Measurements from ENCODE around the gene PARD3B.

The PARD3B gene

DNA sequence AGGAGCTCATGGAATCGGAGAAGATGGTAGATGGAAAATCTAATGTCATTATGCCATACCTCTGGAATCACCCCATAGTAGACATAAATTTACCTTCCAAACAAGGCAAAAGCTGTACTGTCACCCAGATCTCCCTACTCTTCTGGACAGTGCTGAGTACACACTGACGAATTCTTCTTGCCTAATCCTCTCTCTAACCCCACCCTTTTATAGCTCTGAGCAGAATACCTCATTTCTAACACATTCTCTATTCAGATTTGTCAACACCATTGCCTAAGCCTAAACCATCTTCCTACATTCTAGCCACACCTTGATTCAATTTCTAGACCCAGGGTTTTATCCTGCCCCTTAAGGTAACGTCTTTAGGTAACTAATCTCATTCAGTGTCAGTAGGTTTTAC, 816.0 kb downstream of the PARD3B start:
- TF ChIP-seq, protein P1, sequence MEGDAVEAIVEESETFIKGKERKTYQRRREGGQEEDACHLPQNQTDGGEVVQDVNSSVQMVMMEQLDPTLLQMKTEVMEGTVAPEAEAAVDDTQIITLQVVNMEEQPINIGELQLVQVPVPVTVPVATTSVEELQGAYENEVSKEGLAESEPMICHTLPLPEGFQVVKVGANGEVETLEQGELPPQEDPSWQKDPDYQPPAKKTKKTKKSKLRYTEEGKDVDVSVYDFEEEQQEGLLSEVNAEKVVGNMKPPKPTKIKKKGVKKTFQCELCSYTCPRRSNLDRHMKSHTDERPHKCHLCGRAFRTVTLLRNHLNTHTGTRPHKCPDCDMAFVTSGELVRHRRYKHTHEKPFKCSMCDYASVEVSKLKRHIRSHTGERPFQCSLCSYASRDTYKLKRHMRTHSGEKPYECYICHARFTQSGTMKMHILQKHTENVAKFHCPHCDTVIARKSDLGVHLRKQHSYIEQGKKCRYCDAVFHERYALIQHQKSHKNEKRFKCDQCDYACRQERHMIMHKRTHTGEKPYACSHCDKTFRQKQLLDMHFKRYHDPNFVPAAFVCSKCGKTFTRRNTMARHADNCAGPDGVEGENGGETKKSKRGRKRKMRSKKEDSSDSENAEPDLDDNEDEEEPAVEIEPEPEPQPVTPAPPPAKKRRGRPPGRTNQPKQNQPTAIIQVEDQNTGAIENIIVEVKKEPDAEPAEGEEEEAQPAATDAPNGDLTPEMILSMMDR (IDR thresholded peaks at IDR 0.05; ENCODE audit: borderline replicate concordance, control extremely low read depth, extremely low read depth, insufficient read depth, missing control alignments), result no peak
- DNase-seq (ENCODE audit: low spot score), result no peak
- in situ Hi-C loops (cut with MboI; ENCODE audit: low sequenced_read_pairs, unreplicated experiment), result no loop called here

DNA sequence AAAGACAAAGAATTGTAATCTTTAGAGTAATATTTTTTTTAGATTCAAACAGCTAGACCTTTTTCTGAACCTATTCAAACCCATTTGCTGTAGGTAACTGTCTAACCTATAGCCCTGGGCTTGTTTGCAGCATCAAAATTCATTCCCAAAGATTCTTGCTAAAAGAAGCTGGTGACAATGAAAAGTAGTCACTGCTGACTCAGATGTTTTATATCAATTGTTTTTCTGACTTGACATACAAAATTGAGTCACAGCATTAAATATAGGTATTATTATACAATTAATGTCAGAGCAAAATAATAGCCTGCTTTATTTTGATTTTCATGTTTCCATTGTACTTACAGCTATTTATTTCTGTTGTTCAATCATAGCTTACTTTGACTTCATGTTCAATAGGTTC, 816.7 kb downstream of the PARD3B start:
- in situ Hi-C loops (cut with MboI; ENCODE audit: low sequenced_read_pairs, unreplicated experiment), result no loop called here
- no peak for DNase-seq (ENCODE audit: low spot score)
- TF ChIP-seq, protein P1 (IDR thresholded peaks at IDR 0.05; ENCODE audit: borderline replicate concordance, control extremely low read depth, extremely low read depth, insufficient read depth, missing control alignments), result no peak

DNA sequence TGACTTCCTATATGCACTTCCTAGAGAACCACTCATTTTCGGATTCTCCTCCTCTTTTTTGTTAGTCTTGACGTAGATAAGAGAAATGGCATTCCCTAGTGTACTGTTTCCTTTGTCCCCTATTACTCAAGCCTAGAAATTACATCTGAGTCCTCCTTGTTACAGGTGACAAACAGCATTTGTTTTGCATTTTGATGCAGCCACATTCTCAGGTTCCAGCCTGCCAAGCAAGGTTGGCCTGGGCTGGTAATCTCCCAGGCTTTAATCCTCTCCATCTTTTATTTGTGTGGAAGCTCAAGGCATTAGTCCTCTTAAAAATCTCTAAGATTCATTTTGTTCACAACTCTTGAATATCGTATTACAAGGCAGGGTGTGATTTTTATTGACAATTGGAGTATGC, 819.0 kb downstream of the PARD3B start:
- in situ Hi-C loops (cut with MboI; ENCODE audit: low sequenced_read_pairs, unreplicated experiment), result no loop called here
- TF ChIP-seq, protein P1 (IDR thresholded peaks at IDR 0.05; ENCODE audit: borderline replicate concordance, control extremely low read depth, extremely low read depth, insufficient read depth, missing control alignments), result no peak
- DNase-seq (ENCODE audit: low spot score), result no peak

DNA sequence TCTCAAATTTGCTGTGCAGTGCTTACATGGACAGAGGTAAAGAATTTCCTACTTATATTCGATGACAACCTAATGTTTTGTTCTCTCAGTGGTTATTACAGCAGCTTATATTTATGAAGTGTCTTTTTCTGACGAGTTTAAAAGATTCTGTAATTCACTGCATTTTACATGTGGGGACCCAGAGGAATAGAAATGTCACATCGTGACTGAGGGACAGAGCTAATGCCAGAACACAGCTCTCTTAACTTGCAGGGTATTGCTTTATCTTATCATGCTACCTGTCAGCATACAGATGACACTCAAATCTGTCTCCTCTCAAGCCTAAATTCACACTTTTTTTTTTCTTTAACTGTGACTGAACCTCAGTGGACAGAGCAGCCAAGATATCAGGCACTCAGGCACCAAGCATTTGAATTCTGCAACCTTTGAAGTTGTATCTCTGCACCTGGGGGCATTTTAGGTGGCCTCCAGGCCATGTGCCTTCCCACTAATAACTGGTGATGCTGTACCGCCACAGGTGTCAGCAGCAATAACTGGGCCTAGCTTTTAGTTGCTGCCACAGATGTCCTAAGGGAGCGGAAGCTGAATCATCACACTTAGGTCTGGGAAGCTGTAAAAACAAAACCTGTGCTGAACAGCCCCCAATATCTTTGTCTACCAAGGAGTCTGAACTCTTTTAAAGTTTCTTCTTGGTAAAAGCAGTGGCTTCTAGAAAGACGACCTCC, 821.2 kb downstream of the PARD3B start:
- in situ Hi-C loops (cut with MboI; ENCODE audit: low sequenced_read_pairs, unreplicated experiment), result no loop called here
- TF ChIP-seq, protein P1 (IDR thresholded peaks at IDR 0.05; ENCODE audit: borderline replicate concordance, control extremely low read depth, extremely low read depth, insufficient read depth, missing control alignments), result no peak
- no peak for DNase-seq (ENCODE audit: low spot score)

DNA sequence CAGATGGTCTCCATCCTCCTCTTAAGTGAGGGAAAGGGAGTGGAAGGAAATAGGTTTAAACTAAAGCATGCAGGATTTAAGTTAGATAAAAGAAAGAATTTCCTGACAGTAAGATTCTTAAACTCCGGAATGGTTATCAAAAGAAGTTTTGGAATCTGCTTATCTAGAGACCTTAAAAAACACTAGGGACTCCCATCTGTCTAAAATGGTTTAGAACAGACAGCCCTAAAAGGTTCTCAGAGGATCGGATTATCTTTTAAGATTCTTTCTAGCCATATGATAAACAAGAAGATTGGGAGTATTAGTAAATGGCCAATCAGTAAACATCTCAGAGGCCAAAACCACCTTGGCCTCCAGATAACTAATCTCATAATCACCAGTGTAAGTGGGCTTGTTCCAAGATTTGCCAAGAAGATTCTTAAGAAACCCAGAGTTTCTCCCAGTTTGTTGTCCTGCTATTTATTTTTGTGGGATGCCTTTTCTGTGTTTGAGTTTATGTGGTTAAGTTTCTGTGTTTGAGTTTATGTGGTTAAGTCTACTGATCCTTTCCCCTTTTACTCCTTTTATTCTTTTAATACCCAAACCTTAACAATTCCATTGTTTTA, 822.2 kb downstream of the PARD3B start:
- no peak for DNase-seq (ENCODE audit: low spot score)
- in situ Hi-C loops (cut with MboI; ENCODE audit: low sequenced_read_pairs, unreplicated experiment), result no loop called here

DNA sequence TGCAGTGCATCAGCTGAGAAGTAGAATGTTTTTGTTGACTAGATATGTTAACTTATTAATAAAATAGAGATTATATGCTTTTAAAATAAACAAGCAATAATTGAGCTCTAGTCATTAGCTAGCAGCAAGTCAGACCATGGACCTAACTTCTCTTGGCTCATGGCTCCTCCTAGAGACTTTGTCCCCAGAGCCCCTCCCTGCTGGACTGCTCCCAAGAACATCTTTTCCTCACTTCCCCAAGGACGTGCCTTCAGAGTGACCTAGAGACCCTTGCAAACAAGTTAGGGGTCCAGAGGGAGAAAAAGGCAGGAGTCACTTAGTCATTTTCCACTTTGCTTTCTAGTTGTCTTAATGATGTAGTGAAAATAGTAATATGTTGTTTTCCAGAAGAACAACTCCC, 824.5 kb downstream of the PARD3B start:
- TF ChIP-seq, protein P1 (IDR thresholded peaks at IDR 0.05; ENCODE audit: borderline replicate concordance, control extremely low read depth, extremely low read depth, insufficient read depth, missing control alignments), result no peak
- in situ Hi-C loops (cut with MboI; ENCODE audit: low sequenced_read_pairs, unreplicated experiment), result no loop called here
- no peak for DNase-seq (ENCODE audit: low spot score)

More for the DNA sequence above, 822.2 kb downstream of the PARD3B start:
- TF ChIP-seq, protein P1 (IDR thresholded peaks at IDR 0.05; ENCODE audit: borderline replicate concordance, control extremely low read depth, extremely low read depth, insufficient read depth, missing control alignments), result no peak

All from GM13976 (cell line).